ENCODE data around the gene AKR1E2.

Gene AKR1E2

DNA sequence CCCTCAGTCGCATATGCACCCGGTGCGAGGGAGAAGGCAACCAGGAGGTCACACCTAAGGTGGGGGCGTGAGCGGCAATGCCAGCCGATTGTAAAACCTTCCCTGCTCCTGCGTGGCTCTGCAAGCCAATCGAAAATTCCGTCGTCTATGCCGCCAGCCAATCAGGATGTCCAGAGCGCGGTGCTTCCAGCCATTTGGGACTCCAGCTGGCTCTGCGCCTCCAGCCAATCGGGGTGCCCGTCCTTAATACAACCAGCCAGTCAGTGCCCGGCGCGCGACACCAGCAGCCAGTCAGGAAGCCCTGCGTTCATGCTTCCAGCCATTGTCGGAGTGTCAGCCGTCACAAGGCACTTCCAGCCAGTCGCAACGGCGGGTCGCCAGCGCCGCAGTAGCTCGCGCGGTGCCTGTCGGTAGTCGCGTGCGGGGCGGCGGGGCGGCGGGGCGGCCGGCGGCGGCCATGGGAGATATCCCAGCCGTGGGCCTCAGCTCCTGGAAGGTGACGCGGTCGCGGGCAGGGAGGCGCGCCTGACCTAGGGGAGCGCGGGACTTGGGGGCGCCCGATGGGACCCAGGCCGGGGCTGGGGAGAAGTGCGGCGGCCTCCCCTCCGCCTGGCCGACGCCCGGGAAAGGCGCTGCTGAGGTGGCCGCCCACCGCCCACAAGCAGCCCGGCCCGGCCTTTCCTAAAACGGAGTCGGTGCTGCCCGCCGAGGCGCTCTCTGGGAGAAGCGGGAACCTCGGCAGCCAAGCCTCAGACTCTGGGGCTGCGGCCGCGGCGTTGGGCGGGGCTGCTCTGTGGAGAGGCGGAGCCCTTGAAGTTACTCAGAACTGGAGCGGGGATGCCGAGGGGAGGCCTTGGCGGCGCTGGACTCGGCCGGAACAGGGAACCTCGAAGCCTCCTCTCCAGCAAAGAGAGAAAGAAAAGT, at the start of gene AKR1E2:
AKR1E2 (plus strand) TSS at position 340 of the 924 bp plus-strand sequence; CDS start at position 458, 118 bp downstream.
- CTCF ChIA-PET: interaction anchor here (0.8 to 8.2 kb wide), 6 partner anchors 8 to 608 kb away, joined by 3 to 68 read pairs (median 6); no protein-coding TSS in a partner anchor
- POLR2A ChIA-PET: no interaction called here
- DNase-seq (ENCODE audit: low read depth, low spot score): peak; percentile 55
- no peak for TF ChIP-seq CTCF (IDR thresholded peaks at IDR 0.05; ENCODE audit: insufficient read depth, low read length, missing control alignments)
- H3K4me3 ChIP-seq (ENCODE audit: low read depth, low read length): peak within 1 kb of the TSS; percentile 59

- CTCF ChIA-PET: interaction anchor here (1.0 to 1.4 kb wide), 2 partner anchors 9 to 40 kb away, joined by 3 read pairs; no protein-coding TSS in a partner anchor
- TF ChIP-seq CTCF (IDR thresholded peaks at IDR 0.05; ENCODE audit: insufficient read depth, low read length, missing control alignments): no peak
- no peak for DNase-seq (ENCODE audit: low read depth, low spot score)
These were observed 49.8 kb upstream of the AKR1E2 start for GRCh38 chr10:4776234-4776638.

GRCh38 chr10:4778761-4779160, 47.2 kb upstream of the AKR1E2 start:
- ChIA-PET CTCF (no interaction called here), POLR2A (no interaction called here)
- TF ChIP-seq CTCF (IDR thresholded peaks at IDR 0.05; ENCODE audit: insufficient read depth, low read length, missing control alignments): no peak

More at GRCh38 chr10:4776234-4776638, 49.8 kb upstream of the AKR1E2 start:
- H3K4me3 ChIP-seq (ENCODE audit: low read depth, low read length): no peak overlapping the region
- POLR2A ChIA-PET: no interaction called here

GRCh38 chr10:4780091-4780490, 45.9 kb upstream of the AKR1E2 start:
- CTCF ChIA-PET: interaction anchor here (1.0 to 1.7 kb wide), 4 partner anchors 12 to 1588 kb away, joined by 3 to 6 read pairs (median 4); no protein-coding TSS in a partner anchor
- no peak for DNase-seq (ENCODE audit: low read depth, low spot score)
- POLR2A ChIA-PET: interaction anchor here (1.1 to 1.2 kb wide), 2 partner anchors 9 to 995 kb away, joined by 3 to 4 read pairs; partner anchors contain the start of gene KLF6

More at GRCh38 chr10:4778761-4779160, 47.2 kb upstream of the AKR1E2 start:
- H3K4me3 ChIP-seq (ENCODE audit: low read depth, low read length): no peak overlapping the region
- DNase-seq (ENCODE audit: low read depth, low spot score): no peak

GRCh38 chr10:4780782-4781181, 45.2 kb upstream of the AKR1E2 start:
- POLR2A ChIA-PET: interaction anchor here (0.5 to 1.2 kb wide), 3 partner anchors 10 to 1621 kb away, joined by 3 to 4 read pairs (median 3); partner anchors contain the start of gene KLF6
- CTCF ChIA-PET: interaction anchor here (1.0 to 1.7 kb wide), 4 partner anchors 11 to 1588 kb away, joined by 3 to 6 read pairs (median 4); no protein-coding TSS in a partner anchor
- no peak overlapping the region for H3K4me3 ChIP-seq (ENCODE audit: low read depth, low read length)
- no peak for TF ChIP-seq CTCF (IDR thresholded peaks at IDR 0.05; ENCODE audit: insufficient read depth, low read length, missing control alignments)
- no peak for DNase-seq (ENCODE audit: low read depth, low spot score)

More at GRCh38 chr10:4780091-4780490, 45.9 kb upstream of the AKR1E2 start:
- no peak overlapping the region for H3K4me3 ChIP-seq (ENCODE audit: low read depth, low read length)
- TF ChIP-seq CTCF (IDR thresholded peaks at IDR 0.05; ENCODE audit: insufficient read depth, low read length, missing control alignments): no peak

DNA sequence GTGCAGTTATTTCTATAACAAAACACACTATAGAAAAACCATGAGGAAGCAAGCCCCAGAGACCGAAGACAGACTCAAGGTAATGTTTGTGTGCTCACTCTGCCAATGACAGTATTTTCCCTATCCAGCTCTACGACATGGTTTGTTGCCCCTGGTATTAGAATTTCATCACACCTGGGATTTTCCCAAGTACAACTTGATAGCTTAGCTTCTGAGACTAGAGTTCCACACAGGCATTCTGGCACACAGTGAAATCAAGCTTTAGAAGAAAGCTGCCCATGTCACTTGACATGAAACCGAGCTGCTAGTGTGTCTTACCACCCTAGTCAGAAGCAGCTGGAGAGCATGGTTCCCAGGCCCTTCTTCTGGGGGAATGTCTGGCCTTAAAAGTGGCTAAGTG, 44.1 kb upstream of the AKR1E2 start:
- no peak for TF ChIP-seq CTCF (IDR thresholded peaks at IDR 0.05; ENCODE audit: insufficient read depth, low read length, missing control alignments)
- DNase-seq (ENCODE audit: low read depth, low spot score): no peak
- H3K4me3 ChIP-seq (ENCODE audit: low read depth, low read length): no peak overlapping the region
- CTCF ChIA-PET: no interaction called here
- POLR2A ChIA-PET: no interaction called here
